ENCODE data around the gene GRK3. TPM values are rescaled to one million over a fixed set of nuclear protein-coding genes. Genes with fewer than 3 reads are reported as not detected.

The GRK3 gene
- total RNA-seq, 1 donor from 2014 or later, result 62.9 TPM

DNA sequence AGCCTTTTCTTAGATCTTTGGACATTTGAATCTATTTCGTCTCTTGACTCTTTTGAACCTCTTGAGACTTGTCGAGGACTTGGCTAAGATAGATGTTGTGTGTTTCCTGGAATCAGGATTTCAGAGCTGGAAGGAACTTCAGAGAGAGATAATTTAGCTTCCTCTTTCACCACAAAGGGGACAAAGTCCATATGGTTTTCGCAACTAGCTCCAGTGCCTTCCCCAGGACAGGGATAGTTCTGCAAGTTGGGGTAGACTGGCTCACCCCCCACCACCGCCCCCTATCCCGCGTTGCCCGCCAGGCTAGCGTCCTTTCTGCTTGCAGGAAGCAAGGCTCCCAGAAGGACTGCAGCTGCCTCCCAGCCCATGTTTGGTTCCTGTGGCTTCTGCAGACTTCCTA lies 101.8 kb downstream of the GRK3 start:
- no peak for DNase-seq

DNA sequence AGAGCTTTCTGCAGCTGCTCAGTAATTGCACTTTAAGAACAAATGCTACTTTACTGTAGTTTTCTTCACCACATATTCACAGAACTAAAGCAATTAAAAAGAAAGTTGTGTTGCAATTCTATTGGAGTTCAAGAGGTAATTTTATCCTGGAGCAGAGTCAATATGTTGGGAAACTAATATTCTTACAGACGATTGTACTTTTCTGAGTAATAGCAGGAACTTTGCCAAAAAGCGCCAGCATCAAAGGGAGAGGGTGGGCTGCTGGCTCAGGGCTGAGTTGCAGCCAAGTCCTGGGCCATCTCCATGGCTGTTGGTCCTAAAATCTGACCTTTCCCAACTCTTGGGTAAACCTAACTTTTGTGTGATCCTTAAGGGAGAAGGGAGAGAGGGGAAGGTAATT lies 104.0 kb downstream of the GRK3 start:
- no peak for DNase-seq

- DNase-seq, result no peak
Observed at GRCh38 chr22:25669253-25670069, 105.0 kb downstream of the GRK3 start.

DNA sequence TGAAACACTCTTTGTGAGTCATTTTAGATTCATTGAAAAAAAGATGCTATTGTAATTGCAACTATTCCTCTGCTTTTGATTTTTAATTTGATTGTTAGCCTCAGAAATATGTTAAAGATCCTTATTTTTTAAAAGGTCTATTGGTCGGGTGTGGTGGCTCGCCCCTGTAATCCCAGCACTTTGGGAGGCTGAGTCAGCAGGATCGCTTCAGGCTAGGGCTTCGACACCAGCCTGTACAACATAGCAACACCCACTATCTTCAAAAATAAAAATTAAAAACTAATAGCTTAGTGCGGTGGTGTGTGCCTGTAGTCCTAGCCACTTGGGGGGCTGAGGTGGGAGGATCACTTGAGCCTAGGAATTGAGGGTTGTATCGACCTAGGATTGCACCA lies 105.6 kb downstream of the GRK3 start:
- no peak for DNase-seq

GRCh38 chr22:25672289-25673084 lies 108.0 kb downstream of the GRK3 start:
- no peak for DNase-seq

- no peak for DNase-seq
Observed at GRCh38 chr22:25673713-25674112, 109.2 kb downstream of the GRK3 start.

DNA sequence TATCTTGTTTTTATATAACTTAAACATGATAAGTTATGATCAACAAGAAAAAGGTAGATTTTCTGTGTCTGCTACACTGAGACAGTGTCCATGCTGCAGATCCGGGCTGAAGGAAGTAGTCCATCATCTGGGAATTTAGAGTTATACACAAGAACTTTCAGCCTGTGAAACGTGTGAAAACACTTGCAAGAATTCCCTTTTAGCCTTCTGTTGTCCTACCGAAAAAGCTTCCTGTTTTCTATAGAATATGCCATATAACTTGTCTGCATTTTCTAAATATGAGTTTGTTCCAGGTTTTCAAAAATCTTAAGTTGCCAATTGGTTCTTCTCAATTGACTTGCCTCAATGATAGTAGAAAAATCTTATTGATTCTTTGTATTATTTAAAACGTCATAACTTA lies 113.2 kb downstream of the GRK3 start:
- no peak for DNase-seq

DNA sequence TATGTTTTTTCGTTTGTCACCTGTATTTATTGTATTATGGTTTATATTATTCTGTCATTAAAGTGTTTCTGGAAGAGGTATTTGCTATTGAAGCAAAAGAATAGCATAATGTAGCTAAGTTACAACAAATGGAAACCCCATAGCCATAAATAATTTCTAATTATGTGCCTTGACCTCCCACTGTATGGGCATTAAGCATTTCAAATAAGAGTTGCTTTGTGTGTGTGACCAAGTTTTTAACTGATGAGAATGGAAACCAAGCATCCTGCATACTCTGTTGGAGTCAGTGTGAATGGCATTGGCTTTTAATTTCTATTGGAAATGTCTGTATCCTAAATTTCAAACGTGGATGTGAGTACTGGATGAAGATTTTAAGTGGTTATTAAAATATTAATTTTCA lies 115.6 kb downstream of the GRK3 start:
- no peak for DNase-seq

GRCh38 chr22:25680956-25681355 lies 116.5 kb downstream of the GRK3 start:
- DNase-seq, result no peak

- no peak for DNase-seq
Observed at GRCh38 chr22:25682109-25682508, 117.6 kb downstream of the GRK3 start.

DNA sequence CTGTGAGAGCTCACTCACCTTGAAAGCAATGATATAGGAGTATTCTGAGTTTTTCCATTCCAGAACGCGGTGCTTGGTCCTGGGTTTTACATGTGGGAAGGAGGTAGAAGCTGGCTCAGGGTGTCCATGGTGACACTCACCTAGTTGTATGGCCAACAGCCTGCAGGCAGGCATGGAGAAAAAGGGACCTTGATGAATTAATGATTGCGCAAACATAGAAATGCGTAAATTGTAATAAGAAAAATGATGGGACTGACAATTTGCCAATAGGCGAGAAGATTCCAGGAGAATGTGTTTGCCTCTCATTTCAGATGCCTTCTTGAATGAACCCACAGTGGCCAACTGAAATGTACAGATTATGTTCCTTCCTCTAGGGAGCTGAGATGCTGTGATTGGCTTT lies 124.2 kb downstream of the GRK3 start:
- no peak for DNase-seq

GRCh38 chr22:25689631-25690030 lies 125.2 kb downstream of the GRK3 start:
- no peak for DNase-seq

- no peak for DNase-seq
Observed at GRCh38 chr22:25690798-25691197, 126.3 kb downstream of the GRK3 start.

DNA sequence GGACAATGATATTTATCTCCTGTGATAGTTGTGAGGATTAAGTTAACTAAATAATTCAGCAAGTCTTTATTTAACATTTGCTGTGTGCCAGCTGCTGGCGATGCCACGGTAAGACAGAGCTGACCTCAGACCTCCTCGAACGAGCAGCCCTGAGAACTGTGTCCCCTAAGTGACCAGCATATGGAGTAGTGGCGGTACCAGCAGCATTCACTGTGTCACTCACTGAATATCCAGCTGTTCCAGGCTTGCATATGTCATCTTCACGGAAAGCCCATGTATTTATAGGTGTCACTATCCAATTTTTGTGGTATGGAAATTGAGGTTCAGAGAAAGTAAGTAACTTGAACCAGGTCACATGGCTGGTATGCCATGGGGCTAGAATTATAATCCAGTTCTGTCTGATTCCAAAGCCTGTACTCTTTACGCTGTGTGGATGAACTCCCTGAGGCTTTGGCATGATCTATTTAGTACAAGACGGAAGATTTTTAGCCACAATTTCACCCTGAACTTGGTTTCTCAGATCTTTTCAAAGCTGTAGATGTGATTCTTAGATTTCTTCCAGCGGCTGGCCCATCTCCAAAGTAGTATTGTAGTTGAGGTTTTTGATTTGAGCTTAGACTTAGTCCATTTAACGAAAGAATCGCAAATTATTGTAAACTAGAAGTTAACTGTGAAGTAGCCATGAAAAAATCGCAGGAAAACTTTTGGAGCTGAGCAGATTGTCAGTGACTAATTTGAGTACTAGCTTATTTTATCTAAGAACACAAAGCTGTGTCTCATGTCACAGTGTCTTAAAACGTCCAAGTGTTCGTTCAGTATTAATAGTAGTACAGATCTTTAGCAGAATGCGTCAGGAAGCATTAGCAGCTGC lies 128.2 kb downstream of the GRK3 start:
- DNase-seq, result no peak

DNA sequence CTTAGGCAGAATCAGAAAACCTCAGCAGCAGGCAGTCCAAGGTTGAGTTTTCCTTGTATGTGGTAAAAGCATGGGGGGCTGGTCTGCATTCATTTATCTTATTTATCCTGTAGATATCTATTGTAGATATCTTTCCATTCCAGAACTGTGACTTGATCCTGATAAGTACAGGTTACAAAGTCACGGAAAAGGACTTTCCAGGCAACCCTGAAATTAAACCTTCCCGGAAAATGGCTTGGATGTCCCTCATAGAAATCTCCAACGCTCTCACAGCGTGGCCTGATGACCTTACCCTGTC lies 128.7 kb downstream of the GRK3 start:
- DNase-seq, result no peak

GRCh38 chr22:25694196-25694907 lies 129.9 kb downstream of the GRK3 start:
- no peak for DNase-seq

GRCh38 chr22:25695146-25695545 lies 130.7 kb downstream of the GRK3 start:
- no peak for DNase-seq

GRCh38 chr22:25696763-25697162 lies 132.3 kb downstream of the GRK3 start:
- no peak for DNase-seq

DNA sequence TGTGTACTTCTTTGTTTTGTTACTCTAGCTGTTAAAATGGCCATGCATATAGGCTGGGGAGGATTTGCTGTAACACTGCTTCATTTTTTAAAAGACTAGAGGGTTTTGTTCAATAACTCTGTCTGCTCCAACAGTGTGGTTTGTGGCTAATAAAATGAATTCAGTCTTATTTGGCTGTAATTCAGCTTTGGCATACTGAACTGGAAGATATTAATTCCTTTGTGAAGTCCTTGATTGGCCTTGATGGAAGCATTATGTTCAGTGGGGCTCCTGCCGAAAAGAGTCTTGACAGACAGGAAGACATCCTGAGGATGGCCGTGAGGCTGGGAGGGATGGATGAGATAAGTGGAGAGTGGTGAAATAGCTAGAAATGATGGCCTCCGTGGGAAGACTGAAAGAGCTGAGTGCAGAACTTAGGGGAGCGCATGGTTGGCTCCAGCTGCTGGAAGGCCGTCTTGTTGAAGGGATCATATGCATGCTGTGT lies 132.7 kb downstream of the GRK3 start:
- DNase-seq, result no peak

- no peak for DNase-seq
Observed at GRCh38 chr22:25697978-25698377, 133.5 kb downstream of the GRK3 start.

DNA sequence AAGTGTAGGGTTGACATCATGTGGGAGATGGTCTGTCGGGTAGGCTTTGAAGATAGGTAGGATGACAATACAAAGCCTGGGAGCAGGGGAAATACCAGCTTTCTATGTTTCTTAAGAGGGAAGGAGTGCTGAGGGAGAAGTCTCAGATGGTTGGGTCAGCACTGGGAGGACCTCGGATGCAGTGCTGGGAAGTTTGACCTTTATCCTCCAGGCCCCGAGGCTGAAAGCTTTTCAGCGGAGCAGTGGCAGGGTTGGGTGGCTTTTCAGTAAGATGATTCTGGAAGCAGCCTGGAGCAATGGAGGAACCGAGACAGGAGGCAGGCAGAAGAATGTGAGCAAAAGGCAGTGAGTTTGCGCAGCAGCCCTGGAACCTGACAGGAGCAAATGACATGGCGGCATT lies 134.0 kb downstream of the GRK3 start:
- no peak for DNase-seq

DNA sequence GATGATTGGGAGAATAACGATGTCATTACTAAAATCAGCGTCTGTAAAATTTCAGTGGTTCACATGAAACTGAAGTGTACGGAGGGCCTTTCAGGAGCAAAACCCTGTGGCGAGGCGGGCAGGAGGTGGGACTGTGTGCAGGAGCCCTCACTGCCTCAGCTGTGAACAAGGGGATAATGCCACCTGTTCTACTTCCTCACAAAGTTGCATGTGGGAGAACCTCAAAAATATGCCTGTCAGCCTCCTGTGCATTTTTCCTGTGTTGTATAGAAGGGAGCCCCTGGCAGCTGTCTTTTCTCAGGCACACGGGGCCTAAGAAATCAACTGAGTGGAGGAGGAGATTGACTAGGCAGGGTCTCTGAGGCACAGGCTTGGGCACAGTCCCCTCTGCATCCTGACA lies 134.5 kb downstream of the GRK3 start:
- no peak for DNase-seq
